ENCODE results near the gene GLUL.

- TF ChIP-seq CTCF (IDR thresholded peaks at IDR 0.05) (no peak), POLR2A (IDR thresholded peaks at IDR 0.05) (no peak)
These were observed 19.2 kb upstream of the GLUL start for GRCh38 chr1:182410620-182411273.

Data from breast epithelium (tissue), 3 donors.